GM19452 (cell line): ENCODE measurements around the gene CDK15.
"Not testable (repeated sequence)": the region's sequence is repeated elsewhere in the genome, so short reads cannot be mapped to it uniquely, and the experiment has no call there.

ENCODE experiments used
- ATAC-seq: cut with Tn5 transposase; IDR thresholded peaks from one replicate; pipeline ENCODE4 v1.9.1; 2021; ENCODE audit not compliant: unreplicated experiment

Gene CDK15

GRCh38 chr2:201806442-201807170, at the start of gene CDK15:
Gene CDK15, plus strand, starts transcription at chr2:201806537. Its CDS starts 128 bp downstream, at chr2:201806665.
- ATAC-seq, result no peak

- no peak for ATAC-seq
These were observed 48.1 kb upstream of the CDK15 start for GRCh38 chr2:201758234-201758633.

GRCh38 chr2:201758873-201759272, 47.5 kb upstream of the CDK15 start:
- ATAC-seq, result no peak

- ATAC-seq, result no peak
These were observed 46.8 kb upstream of the CDK15 start for GRCh38 chr2:201759567-201759966.

GRCh38 chr2:201761101-201761500, 45.2 kb upstream of the CDK15 start:
- ATAC-seq, result no peak

- ATAC-seq, result not testable (repeated sequence)
These were observed 41.9 kb upstream of the CDK15 start for GRCh38 chr2:201764469-201764868.

- no peak for ATAC-seq
These were observed 40.5 kb upstream of the CDK15 start for GRCh38 chr2:201765799-201766198.

GRCh38 chr2:201768918-201769317, 37.4 kb upstream of the CDK15 start:
- ATAC-seq, result no peak

GRCh38 chr2:201769666-201770373, 36.5 kb upstream of the CDK15 start:
- ATAC-seq, result no peak

- no peak for ATAC-seq
These were observed 32.3 kb upstream of the CDK15 start for GRCh38 chr2:201773990-201774389.

- no peak for ATAC-seq
These were observed 31.8 kb upstream of the CDK15 start for GRCh38 chr2:201774546-201774945.

- no peak for ATAC-seq
These were observed 31.0 kb upstream of the CDK15 start for GRCh38 chr2:201775326-201775725.

GRCh38 chr2:201777043-201777442, 29.3 kb upstream of the CDK15 start:
- no peak for ATAC-seq

- no peak for ATAC-seq
These were observed 28.5 kb upstream of the CDK15 start for GRCh38 chr2:201777869-201778268.

- no peak for ATAC-seq
These were observed 26.2 kb upstream of the CDK15 start for GRCh38 chr2:201779901-201780673.

- ATAC-seq, result peak; percentile 98
These were observed 25.5 kb upstream of the CDK15 start, which contains the start of gene ALS2 for GRCh38 chr2:201780674-201781493. Gene ALS2, minus strand, starts transcription at chr2:201780933. Its CDS starts 12,048 bp downstream, at chr2:201768885.

- ATAC-seq, result no peak
These were observed 24.7 kb upstream of the CDK15 start for GRCh38 chr2:201781557-201782051.

- no peak for ATAC-seq
These were observed 21.8 kb upstream of the CDK15 start for GRCh38 chr2:201784563-201784962.

- no peak for ATAC-seq
These were observed 21.2 kb upstream of the CDK15 start for GRCh38 chr2:201785135-201785534.

GRCh38 chr2:201786471-201786870, 19.9 kb upstream of the CDK15 start:
- no peak for ATAC-seq

GRCh38 chr2:201788371-201788770, 18.0 kb upstream of the CDK15 start:
- no peak for ATAC-seq
